DMS114 treated with DMSO at 0.1 percent for 48 hours (cell line): ENCODE results near the gene MOAP1.
"Not testable (repeated sequence)": the region's sequence is repeated elsewhere in the genome, so short reads cannot be mapped to it uniquely, and the experiment has no call there.

Experiments used
- DNase-seq: peaks from one replicate; lab custom pipeline; 2025; ENCODE audit not compliant: unreplicated experiment; lab: John Stamatoyannopoulos, UW

MOAP1 gene

DNA sequence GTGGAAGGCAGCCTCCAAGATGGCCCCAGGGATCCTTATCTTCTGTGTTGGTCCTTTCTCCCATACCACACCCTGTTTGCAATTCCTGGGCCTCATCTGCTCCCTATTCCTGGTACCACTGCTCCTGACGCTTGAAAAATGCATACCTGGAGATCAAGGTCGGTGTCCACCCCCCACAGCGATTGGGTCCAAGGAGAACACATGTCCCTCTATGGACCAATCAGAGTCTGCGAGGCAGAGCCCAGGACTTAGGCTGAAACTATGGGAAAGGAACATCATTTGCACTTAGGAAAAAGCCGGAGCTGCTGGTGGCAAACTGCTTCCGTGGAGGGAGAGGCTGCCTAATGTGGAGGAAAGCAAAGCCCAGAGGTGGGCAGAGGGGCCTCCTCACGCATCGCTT is 35.7 kb downstream of the MOAP1 start:
- DNase-seq, result no peak

DNA sequence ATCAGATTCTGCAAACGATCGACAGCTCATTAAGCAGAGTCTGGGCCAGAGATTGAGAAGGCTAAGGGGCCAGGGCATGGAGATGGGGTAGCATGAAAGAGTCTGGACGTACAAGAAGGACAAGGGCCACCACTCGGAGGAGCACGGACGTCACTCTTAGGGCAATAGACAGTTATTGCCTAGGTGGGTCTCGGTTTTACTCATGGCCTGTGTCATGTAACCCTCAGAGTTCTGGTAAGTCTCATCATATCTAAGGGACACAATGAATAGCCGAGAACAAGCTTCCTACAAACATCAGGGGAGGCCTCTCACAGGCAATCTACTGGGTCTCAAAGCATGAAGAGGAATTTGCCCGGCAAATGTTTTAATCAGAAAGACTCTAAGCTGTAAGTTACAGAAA is 38.6 kb downstream of the MOAP1 start:
- no peak for DNase-seq

DNA sequence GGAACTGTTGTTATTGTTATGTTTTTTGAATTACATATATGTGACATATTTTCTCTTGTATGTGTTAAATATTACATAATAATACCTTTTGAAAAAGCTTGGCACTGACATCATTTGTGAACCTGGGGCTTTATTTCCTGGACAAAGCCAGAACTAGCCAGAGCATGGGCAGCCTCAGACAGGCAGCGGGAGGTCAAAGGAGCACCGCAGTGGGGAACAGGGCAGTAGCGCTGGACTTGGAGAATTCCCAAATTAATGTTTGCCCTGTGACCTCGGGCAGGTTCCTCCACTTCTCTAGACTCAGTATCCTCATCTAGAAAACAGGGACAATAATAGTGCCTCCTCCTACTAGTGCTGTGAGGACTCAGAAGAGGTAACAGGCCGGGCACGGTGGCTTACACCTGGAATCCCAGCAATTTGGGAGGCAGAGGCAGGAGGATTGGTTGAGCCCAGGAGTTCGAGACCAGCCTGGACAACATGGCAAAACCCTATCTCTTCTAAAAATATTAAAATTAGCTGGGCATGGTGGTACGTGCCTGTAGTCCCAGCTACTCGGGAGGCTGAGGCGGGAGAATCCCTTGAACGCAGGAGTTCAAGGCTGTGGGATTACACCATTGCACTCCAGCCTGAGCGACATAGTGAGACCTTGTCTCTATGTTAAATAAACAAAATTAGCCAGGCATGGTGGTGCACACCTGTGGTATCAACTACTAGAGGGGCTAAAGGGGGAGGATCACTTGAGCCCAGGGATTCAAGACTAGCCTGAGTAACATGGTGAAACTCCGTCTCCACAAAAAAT is 41.6 kb downstream of the MOAP1 start:
- no peak for DNase-seq

- no peak for DNase-seq
These were observed 46.8 kb downstream of the MOAP1 start for GRCh38 chr14:93137864-93138263.

DNA sequence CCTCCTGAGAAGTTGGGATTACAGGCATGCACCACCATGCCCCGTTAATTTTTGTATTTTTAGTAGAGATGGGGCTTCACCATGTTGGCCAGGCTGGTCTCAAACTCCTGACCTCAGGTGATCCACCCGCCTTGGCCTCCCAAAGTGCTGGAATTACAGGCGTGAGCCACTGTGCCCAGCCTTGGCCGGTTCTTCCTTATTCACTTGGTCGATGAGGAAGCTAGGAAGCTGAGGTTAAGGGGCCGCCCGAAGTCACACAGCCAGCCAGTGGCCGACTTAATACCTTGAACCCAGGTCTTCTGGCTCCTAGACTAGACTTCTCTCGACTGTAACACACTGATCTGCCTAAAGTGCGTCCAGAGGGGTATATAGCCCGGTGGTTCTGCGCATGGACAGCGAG is 48.2 kb downstream of the MOAP1 start:
- not testable (repeated sequence) for DNase-seq

GRCh38 chr14:93136009-93136408 is 48.7 kb downstream of the MOAP1 start:
- DNase-seq, result no peak

DNA sequence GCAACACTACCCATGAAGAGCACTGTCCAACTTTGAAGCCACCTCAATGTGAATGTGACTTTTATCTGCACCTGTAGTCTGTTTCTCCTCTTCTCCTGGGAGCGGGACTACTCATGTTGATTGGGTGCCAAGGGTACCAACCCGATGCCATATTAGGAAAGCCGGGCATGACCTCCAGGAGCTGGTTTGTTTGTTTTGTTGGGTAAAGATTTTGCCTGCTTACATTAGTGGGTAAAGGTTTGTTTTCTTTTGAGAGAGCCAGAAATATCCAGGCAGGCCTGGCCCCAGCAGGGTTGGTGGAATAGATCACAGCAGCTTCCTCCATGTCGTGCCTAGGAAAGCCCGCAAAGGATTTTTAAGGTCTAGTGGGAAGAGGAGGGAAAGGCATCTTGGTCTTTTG is 49.3 kb downstream of the MOAP1 start:
- DNase-seq, result no peak

GRCh38 chr14:93133464-93133863 is 51.2 kb downstream of the MOAP1 start:
- DNase-seq, result no peak

DNA sequence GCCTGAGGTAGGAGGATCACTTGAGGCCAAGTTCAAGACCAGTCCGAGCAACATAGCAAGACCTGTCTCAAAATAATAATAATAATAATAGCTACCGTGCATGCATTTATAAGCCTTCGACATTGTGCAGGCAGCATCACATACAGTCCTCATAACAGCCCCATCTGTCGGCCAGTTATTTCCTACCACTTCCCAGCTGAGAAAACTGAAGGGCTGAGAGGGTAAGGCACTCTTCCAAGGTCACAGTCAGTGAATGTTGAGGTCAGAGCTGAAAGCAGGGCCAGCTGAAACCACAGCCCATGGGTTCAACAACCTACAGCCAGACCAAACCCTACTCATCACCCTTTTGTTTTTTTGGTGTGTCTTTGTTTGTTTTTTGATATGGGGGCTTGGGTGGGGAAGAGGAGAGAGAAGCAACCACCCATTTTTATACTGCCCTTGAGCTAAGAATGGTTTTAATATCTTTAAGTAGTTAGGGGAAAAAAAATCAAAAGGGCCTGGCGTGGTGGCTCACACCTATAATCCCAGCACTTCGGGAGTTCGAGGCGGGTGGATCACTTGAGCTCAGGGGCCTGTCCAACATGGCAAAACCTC is 52.1 kb downstream of the MOAP1 start:
- DNase-seq, result no peak
